ENCODE measurements around the gene FGFBP3. TPM values are rescaled to one million over a fixed set of nuclear protein-coding genes. Genes with fewer than 3 reads are reported as not detected.
"Not testable (repeated sequence)": the region's sequence is repeated elsewhere in the genome, so short reads cannot be mapped to it uniquely, and the experiment has no call there.

The FGFBP3 gene
- total RNA-seq, 1 donor from 2014 or later, result 0.72 TPM

DNA sequence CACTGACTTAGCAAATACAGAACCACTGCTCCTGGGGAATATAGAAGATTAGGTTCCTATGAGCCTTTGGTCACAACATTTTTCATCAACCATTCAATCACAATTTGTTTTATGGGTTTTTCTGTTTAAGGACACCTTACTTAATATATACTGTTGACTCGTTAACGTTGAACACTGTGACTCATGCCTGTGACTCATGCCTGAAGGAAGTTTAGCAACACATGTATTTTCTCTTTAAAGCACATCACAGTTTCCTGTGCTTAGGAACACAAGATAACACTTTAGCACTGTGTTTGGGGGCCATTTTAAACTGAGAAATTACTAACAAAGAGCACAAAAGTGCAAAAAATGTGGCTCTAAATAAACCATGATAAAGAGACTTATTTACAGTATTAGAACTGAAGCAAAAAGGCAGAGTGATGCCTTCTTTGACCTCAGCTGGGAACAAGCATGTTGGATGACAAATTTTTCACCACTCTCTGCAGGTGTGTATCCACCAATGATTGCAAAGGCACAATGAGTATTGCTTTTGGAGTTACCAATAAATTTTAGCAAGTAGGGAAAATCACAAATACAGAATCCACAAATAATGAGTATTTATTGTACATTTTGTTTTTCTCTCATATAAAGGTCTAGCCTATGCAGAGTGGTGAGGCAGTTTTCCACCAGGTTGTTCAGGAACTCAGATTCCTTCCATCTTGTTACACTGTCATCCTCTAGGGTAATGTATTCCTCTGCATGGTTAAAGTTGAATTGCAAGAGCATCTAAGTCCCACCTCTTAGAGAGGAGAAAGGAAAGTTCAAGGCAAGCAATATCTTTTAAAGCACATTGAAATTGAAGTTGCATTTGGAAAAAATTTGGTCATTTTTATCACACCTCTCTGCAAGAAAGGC is 7.3 kb downstream of the FGFBP3 start:
- DNase-seq, result no peak

DNA sequence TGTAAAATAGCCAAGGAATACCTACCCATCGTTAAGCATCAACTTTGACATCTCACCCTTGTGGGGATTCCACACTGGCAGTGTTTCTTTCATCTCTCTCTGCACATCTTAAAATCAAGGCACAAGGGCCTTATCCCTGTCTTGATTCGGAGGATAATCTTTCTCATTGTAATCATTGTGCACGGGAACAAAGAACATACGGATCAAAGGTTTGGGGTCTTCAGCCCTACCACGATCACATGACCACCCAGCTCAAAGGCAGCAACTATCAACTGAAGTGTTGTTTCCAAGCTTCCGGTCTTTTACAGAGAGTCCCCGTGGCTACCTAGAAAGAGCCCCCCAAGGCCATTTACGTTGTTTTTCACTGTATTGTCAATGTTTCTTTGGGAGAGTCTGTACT is 11.9 kb downstream of the FGFBP3 start:
- no peak for DNase-seq

DNA sequence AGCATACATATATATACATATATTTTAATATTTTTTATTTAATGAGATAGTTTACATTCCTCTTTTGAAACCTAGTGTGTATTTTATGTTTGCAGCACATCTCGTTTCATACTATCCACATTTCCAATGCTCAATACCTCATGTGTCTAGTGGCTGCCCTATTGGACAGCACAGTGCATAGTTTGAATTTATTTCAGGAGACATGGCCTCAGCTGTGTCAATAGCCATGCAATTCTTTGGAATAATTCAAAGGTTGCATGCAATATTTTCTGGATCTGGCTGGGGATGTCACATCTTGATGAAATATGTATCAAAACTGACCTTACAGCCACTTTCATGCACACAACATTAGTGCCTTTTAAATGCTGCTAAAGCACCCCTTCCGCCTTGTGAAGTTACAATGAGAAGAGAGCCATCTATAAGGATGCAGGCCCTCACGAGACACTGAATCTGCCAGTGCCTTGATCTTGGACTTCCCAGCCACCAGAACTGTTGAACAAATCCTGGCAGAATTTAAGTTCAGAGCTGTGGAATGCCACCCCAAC is 13.0 kb downstream of the FGFBP3 start:
- DNase-seq, result no peak

DNA sequence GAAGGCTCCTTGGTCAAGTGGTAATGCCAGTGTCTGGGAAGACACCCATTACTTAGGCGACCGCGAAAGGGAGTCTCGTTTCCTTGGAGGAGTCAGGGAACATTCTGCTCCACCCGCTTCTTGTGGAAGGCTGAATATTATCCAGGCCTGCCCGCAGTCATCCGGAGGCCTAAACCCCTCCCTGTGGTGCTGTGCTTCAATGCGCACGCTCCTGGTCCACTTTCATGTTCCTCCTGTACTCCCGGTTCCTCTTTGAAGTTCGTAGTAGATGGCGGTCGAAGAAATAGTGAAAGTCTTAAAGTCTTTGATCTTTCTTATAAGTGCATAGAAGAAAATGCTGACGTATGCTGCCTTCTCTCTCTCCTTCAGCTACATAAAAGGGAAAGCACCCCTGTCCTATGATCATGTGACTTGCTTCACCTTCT is 15.0 kb downstream of the FGFBP3 start:
- not testable (repeated sequence) for DNase-seq

DNA sequence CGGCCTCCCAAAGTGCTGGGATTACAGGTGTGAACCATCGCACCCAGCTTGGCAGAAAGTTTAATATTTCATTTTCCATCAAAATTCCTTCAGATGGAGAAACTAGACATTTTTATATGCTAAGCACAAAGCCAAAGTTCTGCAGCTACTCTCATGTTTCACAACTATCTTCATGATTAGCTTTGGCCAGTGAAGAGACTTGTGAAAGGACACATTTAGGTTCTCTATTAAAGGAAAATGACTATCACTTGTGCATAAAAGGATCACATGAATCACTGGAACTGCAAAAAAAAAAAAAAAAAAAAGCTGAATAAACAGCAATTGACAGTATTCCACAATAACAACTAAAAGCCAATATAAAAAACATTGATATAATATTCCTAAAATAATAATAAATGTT is 16.2 kb downstream of the FGFBP3 start:
- no peak for DNase-seq

DNA sequence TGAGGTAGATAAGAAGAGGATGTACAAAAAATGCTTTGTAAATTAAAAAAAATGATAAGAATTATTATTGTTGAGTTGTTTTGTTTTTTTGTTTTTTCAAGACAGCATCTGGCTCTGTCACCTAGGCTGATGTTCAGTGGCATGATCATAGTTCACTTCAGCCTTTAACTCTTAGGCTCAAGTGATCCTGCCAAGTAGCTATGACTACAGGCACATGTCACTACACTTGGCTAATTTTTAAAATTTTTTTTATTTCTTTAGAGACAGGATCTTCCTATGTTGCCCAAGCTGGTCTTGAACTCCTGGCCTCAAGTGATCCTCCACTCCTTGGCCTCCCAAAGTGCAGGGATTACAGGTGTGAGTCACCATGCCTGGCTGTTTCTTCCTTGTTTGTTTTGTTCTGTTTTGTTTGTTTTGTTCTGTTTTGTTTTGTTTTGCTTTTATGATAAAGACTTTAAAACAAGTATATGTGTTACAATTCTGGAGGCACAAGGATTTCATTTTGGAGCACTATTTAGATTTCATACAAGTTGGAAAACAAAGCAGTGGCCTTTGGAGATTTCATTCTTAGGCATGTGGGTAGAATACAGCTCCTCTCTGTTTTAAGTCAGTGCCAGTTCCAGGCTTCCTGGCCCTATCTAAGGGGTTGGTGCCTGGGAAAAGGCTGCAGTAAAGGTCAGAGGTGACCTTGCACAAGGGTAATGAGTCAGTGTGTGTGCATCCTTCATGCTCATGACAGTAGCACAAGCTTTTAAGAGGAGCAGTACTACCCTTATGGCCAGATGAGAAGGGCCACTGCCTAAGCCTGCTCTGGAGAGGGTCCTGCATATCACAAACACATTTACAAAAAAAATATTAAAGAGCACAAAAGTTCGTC is 17.9 kb downstream of the FGFBP3 start:
- DNase-seq, result no peak

DNA sequence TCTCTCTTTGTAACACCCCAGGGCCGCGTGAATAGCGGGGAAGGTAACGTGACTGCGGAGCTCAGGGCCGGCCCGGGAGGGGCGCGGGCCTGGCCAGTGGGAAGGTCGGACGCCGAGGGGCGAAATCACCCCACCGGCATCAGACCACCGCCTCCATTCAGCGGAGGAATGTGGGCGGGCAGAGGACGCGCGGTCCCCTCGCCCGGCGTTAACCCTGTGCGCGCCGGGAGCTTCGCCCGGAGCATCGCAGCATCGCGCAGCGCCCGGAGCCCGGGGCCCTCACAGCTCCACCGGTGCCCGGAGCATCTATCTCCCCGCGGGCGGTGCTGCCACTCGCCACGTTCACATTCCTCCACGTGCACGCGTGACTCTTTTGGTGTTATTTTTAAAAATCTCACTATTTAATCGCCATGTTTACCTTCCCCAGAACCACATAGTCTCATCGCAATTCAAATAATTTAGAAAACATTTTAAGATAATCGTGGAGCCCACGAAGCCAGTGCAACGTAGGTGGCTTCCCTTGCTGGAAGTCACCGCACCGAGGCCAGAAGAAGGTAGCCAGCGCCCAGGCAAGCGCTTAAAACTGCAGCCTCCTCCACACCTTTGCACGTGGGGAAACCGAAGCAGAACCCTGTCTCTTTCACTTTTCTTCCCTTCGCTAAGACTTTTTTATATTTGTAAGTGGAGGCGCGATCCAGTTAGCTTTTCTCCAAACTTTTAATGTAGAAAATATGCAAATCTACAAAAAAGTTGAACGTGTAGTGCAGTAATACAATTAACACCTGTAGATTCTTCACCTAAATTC is 21.8 kb downstream of the FGFBP3 start:
- peak; percentile 79 for DNase-seq

DNA sequence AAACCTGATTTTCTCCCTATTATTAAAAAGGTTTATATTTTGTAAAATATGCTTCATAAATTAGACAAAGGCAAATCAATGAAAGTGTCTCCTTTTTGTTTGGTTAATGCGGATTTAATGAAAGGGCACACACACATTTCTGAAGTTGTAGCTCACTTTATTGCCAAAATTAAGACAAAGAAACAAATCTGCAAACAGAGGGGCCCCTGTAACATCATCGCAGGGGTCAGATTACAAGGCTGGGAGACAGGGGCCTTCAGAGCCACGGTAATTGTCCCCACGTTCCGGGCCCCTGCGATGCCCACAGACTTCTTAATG is 22.4 kb downstream of the FGFBP3 start:
- no peak for DNase-seq

DNA sequence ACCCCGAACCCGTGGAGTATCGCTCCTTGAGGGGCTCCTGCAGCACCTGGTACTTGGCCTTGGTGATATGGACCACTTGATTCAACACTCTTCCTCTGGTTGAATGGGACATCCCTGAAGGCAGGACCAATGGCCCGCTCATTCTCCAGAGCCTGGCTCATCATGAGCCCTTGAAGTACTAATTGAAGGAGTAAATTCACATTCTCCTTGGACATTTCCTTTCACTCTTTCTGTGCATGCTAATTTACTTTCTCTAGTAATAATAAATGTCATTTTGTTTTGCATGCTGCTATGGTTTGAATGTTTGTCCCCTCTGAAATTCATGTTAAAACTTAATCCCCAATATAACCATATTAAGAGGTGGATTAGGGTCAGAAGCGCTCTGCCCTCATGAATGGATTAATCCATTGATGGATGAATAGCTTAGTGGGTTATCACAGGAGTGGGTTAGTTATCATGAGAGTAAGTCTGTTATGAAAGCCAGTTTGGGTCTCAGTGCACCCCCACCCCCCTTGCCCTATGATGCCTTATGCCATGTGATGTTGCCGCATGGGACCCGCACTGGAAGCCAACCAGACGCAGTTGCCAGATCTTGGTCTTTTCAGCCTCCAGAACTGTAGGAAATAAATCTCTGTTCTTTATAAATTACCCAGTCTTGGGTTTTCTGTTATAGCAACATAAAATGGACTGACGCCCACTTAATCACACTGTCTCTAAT is 23.8 kb downstream of the FGFBP3 start:
- DNase-seq, result no peak

DNA sequence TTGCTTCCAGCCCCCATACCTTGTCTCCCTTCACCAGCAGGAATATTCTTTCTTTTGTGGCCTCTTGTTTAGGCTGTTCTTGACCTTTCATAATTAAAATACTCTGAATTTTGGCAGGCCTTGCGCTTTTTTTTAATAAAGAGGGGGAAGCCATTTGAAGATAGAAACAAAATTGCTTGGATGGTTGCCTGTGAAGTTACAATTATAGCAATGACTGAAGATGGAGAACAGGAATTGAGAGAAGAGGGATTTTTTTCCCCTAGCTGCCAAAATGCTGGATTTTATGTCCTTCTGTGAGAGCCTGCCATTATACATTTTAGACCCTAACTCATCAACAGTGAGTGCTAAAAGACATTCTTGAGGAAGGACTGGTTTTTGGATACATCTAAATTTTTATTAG is 24.8 kb downstream of the FGFBP3 start:
- DNase-seq, result no peak

DNA sequence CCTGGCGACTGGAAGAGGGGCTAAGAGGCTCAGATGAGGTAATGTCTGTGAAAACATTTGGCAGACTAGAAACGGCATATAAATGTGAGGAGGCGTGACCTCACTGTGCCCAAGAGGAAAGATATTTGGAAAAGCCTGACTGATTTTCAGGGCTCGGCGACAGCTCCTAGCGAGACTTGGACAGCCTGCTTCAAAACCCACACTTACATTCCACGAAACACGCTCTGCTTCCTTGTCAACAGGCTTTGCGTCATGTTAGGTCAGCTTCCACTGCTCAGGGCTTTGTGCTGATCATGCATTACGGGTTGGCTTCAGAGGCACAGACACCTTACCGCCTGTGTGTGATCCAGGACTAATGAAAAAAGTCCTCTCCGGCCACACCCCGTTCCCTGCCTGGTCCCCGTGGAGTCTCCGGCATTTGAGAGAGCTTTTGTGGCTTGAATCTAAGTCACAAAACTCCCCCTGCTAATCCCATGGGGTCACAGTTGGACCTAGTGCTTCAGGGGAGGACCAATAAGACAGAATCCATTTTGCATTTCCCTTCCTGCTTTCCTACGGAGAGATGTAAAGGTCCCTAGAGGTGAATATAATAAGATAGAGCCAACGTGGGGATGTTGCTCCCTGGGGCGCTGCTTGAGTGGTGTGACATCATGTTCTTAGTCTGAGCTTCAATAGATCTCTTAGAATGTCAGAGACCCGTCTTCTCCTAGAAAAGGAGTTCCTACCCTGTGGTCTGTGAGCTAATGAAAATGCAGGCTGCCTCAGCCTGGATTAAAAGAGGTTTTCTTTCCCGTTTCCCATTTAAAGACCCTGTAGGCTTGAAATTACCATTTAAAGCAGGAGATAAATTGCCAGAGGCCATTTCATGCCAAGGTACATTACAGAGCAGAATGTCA is 25.5 kb downstream of the FGFBP3 start:
- peak; percentile 73 for DNase-seq

DNA sequence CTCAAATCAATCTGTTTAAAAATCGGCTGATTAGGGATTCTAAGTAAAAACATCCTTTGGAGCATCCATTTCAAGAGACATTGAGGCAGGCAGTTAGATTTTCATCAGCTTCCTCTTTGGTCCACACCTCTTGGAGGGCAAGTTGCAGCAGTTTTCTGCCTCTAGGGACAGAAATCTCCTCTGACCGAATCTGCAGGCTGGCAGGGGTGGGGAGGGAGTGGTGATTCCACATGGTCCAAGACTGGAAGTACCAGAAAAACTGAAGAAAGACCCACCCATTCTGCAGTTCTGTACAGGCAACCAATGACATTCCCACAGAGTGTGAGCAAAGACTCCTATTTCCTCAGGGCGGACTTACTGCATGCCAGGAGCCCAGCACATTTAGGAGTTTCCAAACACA is 29.0 kb downstream of the FGFBP3 start:
- DNase-seq, result peak; percentile 57

DNA sequence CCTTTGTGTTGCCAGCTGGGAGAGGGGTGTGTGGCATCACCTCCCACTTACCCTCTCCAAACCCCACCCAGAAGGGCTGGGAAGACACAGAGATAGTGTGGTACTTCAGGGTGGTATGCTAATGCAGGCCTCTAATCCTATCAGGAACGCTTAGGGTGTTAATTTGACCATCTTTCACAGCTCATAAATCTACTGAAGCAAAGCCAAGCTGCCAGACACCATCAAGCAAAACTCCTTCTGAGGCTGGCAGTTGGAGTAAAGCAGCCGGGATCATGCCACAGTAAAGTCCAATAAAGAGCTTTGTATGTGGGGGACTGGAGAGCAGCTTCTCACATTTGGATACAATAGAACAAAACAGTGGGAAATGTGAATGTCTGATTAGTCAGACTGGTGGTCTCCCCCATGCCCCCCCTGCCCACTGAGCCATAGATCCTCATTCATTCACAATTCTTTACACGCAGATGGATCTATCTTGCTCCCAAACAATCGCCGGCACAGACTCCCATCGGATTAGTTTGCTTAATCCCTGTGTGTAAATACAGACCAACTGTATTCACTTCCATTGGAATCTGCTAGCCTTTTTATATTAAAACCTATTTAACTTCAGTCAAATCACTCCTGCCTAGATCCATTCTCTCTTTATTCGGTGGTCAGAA is 29.6 kb downstream of the FGFBP3 start:
- peak; percentile 36 for DNase-seq

DNA sequence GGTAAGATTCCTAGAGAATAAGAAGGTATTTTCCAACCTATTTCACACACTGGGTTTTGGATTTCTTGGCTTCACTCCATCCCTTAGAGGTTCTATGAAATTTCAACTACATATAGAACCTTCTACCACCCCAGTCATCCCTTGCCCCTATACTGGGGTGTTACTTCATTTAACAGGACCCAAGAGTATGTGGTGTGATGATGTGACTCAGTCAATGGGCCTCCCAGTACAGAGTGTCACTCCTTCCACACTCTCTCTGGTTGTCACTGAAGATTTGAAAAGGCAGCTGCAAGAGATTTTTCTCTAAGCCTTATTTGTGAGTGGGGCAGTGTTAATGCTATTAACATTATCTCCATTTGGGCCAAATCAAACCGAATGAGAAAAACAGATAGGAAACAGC is 33.5 kb downstream of the FGFBP3 start:
- DNase-seq, result no peak

DNA sequence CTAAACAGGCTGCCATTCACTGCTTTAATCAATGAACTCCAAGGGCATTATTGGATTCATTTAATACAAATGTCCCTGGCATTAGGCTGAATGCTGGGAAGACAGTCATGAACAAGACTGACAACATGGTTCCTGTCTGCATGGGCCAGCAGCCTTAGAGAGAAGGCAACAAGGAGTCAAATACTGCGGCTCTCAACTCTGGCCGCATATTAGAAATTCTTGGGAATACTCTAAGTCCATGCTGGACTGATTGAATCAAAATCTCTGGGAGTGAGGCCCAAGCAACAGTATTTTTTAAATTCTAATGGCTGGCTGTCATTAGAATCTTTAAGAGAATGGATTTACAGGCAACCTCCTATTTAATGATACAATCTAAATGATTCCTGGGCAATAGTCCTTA is 34.1 kb downstream of the FGFBP3 start:
- DNase-seq, result no peak

DNA sequence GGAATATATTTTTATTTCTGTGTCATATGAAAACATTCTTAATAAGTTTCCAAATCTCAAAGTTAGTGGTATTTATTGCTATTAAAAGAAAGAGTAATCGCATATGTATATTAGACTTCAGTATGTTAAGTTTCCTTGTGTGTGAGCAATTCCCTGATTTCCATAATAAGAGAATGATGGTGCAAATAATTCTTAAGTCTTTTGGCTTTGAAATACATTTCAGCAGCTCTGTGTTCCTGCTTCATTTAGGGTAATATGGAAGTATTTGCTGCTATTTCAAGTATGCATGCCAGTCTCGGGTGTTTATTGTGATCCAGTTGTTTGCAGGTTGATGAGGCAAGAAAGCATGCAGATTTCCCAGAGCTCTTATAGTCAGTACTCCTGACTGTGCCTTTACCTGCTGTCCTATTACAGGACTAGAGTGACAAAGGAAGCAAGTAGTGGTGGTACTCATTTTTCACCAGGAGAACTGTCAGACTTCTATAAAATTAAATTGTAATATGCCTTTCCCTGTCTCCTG is 43.7 kb downstream of the FGFBP3 start:
- DNase-seq, result no peak

DNA sequence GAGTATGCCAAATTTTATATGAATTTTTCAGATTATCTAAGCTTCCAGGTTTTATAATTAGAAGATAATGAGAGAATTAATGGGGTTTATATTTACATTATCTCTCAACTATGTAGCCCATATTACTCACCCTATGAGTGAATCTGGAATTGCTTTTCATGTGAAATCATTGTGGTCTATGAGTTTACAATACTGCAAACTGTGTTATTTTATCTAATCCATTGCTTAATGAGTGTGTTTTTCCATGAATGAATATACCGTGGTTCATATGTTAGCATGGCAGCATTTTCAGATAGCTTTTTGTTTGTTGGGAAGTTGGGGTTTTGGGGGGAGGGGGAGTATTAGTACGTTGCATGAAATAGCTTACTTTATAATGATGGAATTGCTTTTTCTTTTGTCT is 44.5 kb downstream of the FGFBP3 start:
- no peak for DNase-seq

DNA sequence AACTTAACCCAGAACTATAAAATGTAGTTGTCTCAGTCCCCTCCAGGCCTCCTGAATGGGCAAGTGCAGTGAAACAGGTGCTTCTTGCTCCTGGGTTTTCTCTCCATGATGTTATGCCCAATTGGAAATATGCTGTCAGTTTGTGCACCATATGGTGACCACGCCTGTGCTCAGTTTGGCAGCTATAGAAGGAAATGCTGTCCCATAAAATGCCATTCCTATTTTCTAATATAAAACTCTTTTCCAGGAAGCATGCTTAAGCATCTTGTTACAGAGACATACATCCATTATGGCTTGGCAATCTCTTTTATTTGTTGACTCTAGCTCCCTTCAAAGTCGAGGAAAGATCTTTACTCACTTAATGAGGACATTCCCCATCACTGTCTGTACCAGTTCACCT is 45.2 kb downstream of the FGFBP3 start:
- DNase-seq, result no peak

DNA sequence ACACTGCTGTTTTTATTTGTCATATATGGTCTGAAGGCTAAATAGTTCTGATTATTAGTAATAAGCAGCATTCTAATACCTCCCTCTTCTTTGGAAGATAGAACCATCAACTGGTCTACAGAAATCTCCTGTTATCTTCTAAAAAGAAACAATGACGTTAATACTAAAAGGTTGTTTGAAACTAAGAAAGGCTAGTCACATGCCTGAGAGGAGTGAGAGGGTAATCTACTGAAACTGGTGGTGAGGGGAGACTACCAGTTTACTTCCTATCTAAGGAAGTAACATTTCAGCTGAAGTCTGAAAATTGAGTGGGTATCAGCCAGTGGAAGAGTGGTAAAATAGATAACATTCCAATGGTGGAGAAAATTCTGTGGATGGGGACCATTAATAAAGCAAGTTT is 48.4 kb downstream of the FGFBP3 start:
- no peak for DNase-seq

DNA sequence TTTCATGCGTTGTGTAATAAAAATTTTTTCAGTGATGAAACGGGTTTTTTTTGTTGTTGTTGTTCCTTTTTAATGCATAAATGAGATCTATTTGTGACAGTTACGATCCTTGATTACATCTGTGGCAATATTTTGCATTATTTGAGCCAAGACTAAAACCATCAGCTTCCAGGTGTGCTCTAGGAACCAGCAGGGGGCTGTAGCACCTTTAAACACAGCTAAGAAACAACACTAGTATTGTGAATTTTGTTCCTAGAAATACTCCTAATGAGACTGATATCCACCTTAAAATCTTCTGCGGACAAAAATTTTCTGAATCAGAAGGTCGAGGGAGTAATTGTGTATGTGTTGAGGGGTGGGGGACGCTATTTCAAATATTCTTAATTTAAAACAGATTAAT is 52.6 kb downstream of the FGFBP3 start:
- DNase-seq, result peak; percentile 22
